Esophagus squamous epithelium (tissue), 4 donors: ENCODE data around the gene CLEC2B.

Source experiments
- CTCF ChIP-seq, 6 experiments: fragments of 450-650 bp in 4 of 6; fragments of 200-600 bp in 2 of 6; sonication (generic) in 2 of 6; IDR thresholded peaks; one replicate each; pipeline ENCODE4 v1.5.1; 2016 to 2019; ENCODE audit warnings: antibody characterized with exemption in 6 of 6, mild to moderate bottlenecking in 4 of 6, moderate library complexity in 4 of 6
- POLR2A ChIP-seq, 4 donors: fragments of 450-650 bp; IDR thresholded peaks; one replicate each; pipeline ENCODE4 v1.6.1; 2017; ENCODE audit warnings: antibody characterized with exemption in 4 of 4, mild to moderate bottlenecking in 4 of 4, moderate library complexity in 3 of 4

GRCh38 chr12:9881988-9882387 is 12.8 kb upstream of the CLEC2B start:
- TF ChIP-seq CTCF (IDR thresholded peaks at IDR 0.05) (no peak), POLR2A (IDR thresholded peaks at IDR 0.05) (no peak)
